Bronchial epithelial cell (primary cell): Measurements from ENCODE around the gene CDH22. TPM values are rescaled to one million over a fixed set of nuclear protein-coding genes. Genes with fewer than 3 reads are reported as not detected.

Experiments
- DNase-seq: peaks from one replicate; pipeline ENCODE4 v3.0.0-alpha.2; 2010; ENCODE audit warnings: low read depth
- FAIRE-seq: peaks from 2 replicates; lab custom pipeline; 2011; peaks lifted over from hg19 to GRCh38; lab: Jason Lieb, UNC
- H3K27me3 ChIP-seq: 2 replicates; pipeline ENCODE4 v1.5.1; 2011; ENCODE audit warnings: low read length; ENCODE audit not compliant: control insufficient read depth, insufficient read depth
- H3K36me3 ChIP-seq: 2 replicates; pipeline ENCODE4 v1.5.1; 2011; ENCODE audit warnings: low read length; ENCODE audit not compliant: control insufficient read depth, insufficient read depth
- H3K4me3 ChIP-seq: 2 replicates; pipeline ENCODE4 v1.5.1; 2011; ENCODE audit warnings: mild to moderate bottlenecking, low read depth, low read length, control low read depth
- total RNA-seq: library from RNA; depleted of rRNA; stranded (reverse); fragments of >200 nt; gene quantifications from 2 replicates; pipeline ENCODE4 v1.2.1, GENCODE V29; 2014
- TF ChIP-seq, protein P1 (sequence below): IDR thresholded peaks from 2 replicates; pipeline ENCODE4 v1.5.1; 2011; ENCODE audit warnings: mild to moderate bottlenecking, moderate library complexity, low read length, control low read depth, inconsistent platforms; ENCODE audit not compliant: insufficient read depth, severe bottlenecking

Gene CDH22
- total RNA-seq, 1 donor from 2014 or later, result not detected

DNA sequence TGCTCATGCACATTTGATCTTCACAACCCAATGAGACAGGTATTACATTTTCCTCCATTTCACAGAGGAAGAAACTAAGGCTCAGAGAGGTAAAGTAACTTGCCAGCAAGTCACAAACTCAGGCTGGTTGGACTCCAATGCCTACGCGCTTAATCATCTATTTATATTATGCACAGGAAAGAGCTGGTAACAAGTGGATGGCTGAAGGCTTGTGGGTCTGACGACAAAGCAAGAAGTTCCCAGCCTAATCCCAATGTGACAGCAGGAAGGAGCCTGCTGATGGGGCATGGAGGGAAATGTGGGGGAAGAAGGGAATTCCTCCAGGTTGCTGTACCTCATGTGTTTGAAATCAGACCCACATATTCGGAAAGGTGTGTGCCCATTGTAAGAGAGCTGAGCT is 3.9 kb downstream of the CDH22 start:
- Histone ChIP-seq H3K36me3 (no peaks in the 10 kb centered on the region), H3K27me3 (peaks cover 28% of the 10 kb centered on the region), H3K4me3 (no peak overlapping the region)
- FAIRE-seq (no peak), DNase-seq (no peak)
- TF ChIP-seq, protein P1, sequence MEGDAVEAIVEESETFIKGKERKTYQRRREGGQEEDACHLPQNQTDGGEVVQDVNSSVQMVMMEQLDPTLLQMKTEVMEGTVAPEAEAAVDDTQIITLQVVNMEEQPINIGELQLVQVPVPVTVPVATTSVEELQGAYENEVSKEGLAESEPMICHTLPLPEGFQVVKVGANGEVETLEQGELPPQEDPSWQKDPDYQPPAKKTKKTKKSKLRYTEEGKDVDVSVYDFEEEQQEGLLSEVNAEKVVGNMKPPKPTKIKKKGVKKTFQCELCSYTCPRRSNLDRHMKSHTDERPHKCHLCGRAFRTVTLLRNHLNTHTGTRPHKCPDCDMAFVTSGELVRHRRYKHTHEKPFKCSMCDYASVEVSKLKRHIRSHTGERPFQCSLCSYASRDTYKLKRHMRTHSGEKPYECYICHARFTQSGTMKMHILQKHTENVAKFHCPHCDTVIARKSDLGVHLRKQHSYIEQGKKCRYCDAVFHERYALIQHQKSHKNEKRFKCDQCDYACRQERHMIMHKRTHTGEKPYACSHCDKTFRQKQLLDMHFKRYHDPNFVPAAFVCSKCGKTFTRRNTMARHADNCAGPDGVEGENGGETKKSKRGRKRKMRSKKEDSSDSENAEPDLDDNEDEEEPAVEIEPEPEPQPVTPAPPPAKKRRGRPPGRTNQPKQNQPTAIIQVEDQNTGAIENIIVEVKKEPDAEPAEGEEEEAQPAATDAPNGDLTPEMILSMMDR, result no peak

- H3K4me3 ChIP-seq, result no peak overlapping the region
- TF ChIP-seq, protein P1, result no peak
- peaks cover 20% of the 10 kb centered on the region for H3K27me3 ChIP-seq
- FAIRE-seq, result no peak
- H3K36me3 ChIP-seq, result no peaks in the 10 kb centered on the region
- no peak for DNase-seq
Observed at GRCh38 chr20:46303176-46303956, 4.9 kb downstream of the CDH22 start.

- DNase-seq (no peak), FAIRE-seq (no peak)
- TF ChIP-seq, protein P1, result no peak
- Histone ChIP-seq H3K27me3 (peaks cover 15% of the 10 kb centered on the region), H3K36me3 (no peaks in the 10 kb centered on the region), H3K4me3 (no peak overlapping the region)
Observed at GRCh38 chr20:46302106-46302505, 6.2 kb downstream of the CDH22 start.

- TF ChIP-seq, protein P1, result no peak
- H3K27me3 ChIP-seq, result peaks cover 5% of the 10 kb centered on the region
- FAIRE-seq, result no peak
Observed at GRCh38 chr20:46300281-46300680, 8.0 kb downstream of the CDH22 start.

DNA sequence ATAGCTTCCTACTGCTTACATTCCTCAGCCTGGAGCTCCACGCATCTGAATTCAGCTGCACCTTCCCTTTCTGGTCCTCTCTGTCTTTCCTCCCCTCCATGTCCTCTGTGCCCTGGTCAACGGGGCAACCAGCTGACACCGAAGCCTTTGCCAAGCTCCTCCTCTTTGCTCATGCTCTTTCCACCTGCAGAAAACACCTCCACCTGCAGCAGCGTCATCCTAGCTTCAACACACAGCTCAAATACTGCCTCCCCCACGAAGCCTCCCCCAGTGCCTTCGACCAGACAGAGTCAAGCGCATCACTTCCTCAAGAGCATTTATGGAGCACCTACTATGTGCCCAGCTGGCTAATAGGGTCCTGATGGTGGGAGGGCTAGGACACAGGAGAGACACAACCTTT is 9.2 kb downstream of the CDH22 start:
- DNase-seq, result no peak
- H3K36me3 ChIP-seq, result no peaks in the 10 kb centered on the region
- H3K4me3 ChIP-seq, result no peak overlapping the region
- no peak for FAIRE-seq
- TF ChIP-seq, protein P1, result no peak
- peaks cover 3% of the 10 kb centered on the region for H3K27me3 ChIP-seq

More at GRCh38 chr20:46300281-46300680, 8.0 kb downstream of the CDH22 start:
- no peak for DNase-seq
- Histone ChIP-seq H3K4me3 (no peak overlapping the region), H3K36me3 (no peaks in the 10 kb centered on the region)

- DNase-seq, result no peak
- Histone ChIP-seq H3K27me3 (peaks cover 2% of the 10 kb centered on the region), H3K4me3 (no peak overlapping the region), H3K36me3 (no peaks in the 10 kb centered on the region)
- TF ChIP-seq, protein P1, result no peak
- no peak for FAIRE-seq
Observed at GRCh38 chr20:46298374-46298773, 9.9 kb downstream of the CDH22 start.
